Measurements from ENCODE around the gene XNDC1N.
"Not testable (repeated sequence)": the region's sequence is repeated elsewhere in the genome, so short reads cannot be mapped to it uniquely, and the experiment has no call there.

The XNDC1N gene

DNA sequence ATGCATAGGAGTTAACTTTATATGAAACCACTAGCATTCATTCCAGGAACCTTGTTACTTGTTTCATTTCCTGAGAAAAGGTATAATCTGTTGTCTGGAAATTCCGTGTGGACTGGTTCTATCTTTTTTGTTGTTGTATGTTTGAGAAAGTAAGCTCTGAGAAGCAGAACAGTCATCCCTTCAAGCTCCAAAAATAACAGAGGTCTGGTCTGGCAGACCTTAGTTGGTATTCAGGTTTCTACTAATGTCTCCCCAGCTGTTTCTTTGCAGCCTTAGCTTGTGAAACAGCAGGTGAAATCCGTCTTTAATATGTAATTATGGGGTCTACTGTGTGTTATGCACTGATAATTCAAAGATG, 2.8 kb upstream of the XNDC1N start:
- no peak for DNase-seq (ENCODE audit: low spot score)

DNA sequence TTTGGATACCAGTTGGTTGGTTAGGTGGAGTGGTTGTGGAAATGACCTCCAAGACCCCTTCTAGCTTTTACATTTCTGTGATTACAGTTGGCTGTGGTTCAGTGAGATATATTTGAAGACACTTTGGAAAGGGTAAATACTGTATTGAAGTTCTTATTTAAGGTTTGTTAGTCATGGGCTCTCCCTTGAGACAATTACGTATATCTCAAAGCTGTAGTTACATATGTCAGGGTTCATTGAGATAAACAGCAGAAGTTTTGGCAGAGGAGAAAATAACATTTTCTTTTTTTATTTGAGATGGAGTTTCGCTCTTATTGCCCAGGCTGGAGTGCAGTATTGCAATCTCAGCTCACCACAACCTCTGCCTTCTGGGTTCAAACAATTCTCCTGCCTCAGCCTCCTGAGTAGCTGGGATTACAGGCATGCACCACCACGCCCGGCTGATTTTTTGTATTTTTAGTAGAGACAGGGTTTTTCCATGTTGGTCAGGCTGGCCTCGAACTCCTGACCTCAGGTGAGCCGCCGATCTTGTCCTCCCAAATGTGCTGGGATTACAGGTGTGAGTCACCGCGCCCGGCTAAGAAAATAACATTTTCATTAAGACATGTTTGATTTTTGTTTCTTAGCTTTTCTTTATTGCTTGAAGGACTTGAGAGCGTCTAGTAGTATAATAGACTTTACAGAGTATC, 2.3 kb upstream of the XNDC1N start:
- no peak for DNase-seq (ENCODE audit: low spot score)

DNA sequence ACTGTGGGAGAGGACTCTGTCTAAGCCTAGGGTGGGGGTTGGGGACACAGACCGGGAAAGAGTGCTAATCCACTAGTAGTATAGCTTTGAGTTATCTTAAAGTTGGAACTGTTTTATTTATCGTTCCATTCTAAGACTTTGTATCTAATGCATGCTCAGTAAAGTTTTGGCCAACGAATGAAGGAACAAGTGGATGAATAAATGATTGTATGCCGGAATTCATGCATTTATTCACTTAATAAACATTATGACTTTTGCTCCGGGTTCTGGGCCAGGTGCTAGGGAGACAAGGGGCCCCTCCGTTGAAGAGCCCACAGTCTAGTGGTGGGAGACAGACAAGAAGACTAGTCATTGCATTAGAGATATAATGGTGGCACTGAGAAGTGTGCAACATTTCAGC, 1.1 kb upstream of the XNDC1N start:
- no peak for DNase-seq (ENCODE audit: low spot score)

DNA sequence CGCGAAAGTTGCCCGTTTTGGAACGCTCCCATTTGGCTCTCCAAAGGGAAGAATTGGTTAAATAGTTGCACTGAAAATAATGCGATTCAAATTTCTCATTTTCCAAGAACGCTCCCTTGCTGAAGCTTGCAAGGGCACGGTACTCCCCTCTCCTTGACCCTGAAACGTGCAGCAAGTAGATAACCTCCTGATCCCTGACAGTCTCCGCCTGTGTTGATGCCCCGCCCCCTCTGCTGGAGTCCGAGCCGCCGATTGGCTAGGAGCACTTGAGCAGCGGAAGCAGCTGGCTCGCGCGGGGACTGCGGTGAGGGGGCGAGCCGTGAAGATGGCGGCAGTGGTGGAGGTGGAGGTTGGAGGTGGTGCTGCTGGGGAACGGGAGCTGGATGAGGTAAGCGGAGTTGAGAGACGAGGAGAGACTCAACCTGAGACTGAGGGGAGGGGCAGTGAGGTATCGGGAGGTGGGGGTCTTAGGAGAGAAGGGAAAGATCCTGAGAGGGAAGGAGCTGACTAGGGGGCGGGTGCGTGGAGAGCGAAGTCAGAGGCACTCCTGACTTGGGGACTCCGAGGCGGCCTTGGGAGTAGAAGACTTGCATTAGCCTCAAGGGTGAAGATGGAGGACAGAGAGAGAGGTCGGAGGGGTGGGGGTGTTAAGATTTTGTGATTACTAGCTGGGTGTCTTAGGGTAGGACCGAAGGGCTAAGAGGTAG, 496 bp upstream of the XNDC1N start, which contains the start of gene RNF121:
RNF121 (plus strand) TSS at position 310 of the 707 bp plus-strand sequence; CDS start at position 326, 16 bp downstream.
- DNase-seq (ENCODE audit: low spot score), result peak; percentile 98

DNA sequence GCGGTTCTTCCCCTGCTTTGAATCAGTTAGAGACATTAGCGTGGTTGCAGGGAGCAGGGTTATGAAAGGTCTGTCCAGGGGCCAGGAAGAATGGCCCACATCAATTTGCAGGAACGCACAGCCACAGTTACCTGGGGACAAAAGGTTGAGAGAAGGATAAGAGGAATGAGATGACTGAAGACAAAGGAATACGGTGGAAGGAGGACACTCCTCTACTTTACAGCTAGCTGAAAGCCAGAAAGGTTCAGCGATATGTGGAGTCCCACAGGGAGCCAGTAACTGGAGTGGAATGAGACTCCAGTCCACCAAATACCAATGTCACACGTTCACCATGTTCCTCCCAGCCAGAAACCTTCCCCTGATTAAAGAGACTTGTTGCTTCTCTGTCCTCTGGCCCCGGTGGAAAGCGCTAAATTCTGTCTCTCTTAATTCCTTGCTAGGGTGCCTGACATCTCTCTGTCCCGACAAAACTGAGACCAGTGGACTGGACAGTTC, 10.7 kb downstream of the XNDC1N start:
- no peak for DNase-seq (ENCODE audit: low spot score)

DNA sequence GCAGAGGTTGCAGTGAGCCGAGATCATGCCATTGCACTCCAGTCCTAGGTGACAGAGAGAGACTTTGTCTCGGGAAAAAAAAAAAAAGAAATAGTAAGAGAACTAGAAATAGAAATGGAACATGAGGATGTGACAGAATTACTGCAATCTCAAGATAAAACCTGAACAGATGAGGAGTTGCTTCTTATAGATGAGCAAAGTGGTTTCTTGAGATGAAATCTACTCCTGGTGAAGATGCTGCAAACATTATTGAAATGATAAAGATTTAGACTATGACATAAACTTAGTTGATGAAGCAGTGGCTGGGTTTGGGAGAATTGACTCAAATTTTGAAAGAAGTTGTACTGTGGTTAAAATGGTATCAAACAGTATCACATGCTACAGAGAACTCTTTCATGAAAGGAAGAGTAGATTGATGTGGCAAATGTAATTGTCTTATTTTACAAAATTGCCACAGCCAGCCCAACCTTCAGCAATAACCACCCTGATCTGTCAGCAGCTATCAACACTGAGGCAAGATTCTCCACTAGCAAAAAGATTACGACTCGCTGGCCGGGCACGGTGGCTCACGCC, 13.7 kb downstream of the XNDC1N start:
- no peak for DNase-seq (ENCODE audit: low spot score)

DNA sequence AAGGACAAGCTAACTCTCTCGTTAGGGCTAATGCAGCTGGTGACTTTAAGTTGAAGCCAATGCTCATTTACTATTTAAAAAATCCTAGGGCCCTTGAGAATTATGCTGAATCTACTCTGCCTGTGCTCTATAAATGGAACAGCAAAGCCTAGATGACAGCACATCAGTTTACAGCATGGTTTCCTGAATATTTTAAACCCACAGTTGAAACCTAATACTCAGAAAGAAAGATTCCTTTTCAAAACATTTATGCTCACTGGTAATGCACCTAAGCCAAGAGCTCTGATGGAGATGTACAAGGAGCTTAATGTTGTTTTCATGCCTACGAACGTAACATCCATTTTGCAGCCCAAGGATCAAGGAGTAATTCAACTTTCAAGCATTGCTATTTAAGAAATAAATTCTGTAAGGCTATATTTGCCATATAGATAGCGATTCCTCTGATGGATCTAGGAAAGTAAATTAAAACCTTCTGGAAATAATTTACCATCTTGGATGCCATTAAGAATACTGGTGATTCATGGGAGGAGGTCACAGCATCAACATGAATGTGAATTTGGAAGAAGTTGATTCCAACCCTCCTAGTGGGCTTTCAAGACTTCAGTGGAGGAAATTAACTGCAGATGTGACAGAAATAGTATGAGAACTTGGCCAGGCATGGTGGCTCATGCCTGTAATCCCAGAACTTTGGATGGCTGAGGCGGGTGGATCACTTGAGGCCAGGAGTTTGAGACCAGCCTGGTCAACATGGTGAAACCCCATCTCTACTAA, 14.5 kb downstream of the XNDC1N start:
- no peak for DNase-seq (ENCODE audit: low spot score)

DNA sequence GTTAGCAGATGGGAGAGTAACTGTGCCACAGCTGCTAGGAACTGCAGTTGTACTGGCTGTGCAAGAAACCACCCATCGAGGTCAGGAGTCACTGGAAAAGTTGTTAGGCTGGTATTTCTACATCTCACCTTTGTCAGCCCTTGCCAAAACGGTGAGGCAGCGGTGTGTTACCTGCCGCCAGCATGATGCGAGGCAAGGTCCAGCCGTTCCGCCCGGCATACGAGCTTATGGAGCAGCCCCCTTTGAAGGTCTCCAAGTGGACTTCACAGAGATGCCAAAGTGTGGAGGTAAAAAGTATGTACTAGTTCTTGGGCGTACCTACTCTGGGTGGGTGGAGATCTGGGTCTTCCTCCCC, 16.4 kb downstream of the XNDC1N start:
- not testable (repeated sequence) for DNase-seq (ENCODE audit: low spot score)

DNA sequence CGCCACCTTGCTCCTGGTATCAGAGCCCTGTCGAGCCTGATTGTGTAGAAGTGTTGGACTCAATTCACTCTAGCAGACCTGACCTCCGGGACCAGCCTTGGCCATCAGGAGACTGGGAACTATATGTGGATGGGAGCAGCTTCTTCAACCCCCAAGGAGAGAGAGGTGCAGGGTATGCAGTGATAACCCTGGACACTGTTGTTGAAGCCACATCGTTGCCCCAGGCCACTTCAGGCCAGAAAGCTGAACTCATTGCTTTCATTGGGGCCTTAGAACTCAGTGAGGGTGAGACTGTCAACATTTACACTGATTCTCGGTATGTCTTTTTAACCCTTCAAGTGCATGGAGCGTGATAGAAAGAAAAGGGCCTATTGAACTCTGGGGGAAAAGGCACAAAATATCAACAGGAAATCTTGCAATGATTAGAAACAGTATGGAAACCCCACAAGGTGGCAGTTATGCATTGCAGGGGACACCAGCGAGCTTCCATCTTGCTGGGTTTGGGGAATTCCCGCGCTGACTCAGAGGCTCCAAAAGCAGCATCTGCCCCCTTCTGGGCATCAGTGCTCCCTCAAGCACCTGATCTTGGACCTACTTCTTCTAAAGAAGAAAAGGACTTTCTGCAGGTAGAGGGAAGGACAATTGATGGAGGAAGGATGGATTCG, 16.9 kb downstream of the XNDC1N start:
- not testable (repeated sequence) for DNase-seq (ENCODE audit: low spot score)

DNA sequence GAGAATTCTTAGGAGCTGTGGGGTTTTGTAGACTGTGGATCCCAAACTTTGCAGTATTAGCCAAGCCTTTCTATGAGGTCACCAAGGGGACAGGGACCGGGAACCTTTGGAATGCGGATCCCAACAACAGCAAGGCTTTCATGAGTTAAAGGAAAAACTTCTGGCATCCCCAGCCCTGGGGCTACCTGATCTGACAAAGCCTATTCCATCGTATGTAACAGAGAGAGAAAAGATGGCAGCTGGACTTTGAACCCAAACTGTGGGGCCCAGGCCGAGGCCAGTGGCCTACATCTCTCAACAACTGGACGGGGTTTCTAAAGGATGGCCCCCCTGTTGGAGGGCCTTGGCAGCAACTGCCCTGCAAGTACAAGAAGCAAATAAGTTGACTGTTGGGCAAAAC, 17.6 kb downstream of the XNDC1N start:
- not testable (repeated sequence) for DNase-seq (ENCODE audit: low spot score)

DNA sequence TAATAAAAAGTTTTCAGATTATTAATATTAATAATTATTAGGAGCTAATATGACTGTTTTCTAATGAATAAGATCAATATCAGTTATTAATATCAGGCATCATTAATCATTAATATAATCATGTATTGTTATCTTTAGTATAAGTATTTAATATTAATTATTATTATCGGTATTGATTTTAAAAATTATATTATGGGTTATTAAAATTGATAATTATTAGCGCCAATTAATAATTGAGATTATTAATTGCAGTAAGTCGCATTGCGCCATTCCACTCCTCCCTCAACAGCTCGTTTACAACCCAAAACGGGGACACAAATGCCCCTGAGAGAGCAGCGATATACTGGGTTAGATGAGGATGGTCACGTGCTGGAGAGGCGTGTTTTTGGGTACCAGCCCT, 20.2 kb downstream of the XNDC1N start:
- no peak for DNase-seq (ENCODE audit: low spot score)

DNA sequence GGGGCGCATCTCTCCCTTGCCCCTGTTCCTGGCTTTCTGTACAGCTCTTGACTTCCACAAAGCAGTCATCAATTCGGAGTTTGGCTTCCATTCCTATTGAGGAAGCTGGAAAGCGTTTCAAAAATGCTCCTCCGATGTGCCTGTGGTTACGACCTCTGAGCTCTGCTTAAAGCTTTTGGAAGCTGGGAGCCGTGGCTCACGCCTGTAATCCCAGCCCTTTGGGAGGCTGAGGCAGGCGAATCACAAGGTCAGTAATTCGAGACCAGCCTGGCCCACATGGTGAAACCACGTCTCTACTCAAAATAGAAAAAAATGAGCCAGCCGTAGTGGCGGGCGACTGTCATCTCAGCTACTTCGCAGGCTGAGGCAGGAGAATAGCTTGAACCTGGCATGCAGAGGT, 27.3 kb downstream of the XNDC1N start:
- DNase-seq (ENCODE audit: low spot score), result not testable (repeated sequence)

DNA sequence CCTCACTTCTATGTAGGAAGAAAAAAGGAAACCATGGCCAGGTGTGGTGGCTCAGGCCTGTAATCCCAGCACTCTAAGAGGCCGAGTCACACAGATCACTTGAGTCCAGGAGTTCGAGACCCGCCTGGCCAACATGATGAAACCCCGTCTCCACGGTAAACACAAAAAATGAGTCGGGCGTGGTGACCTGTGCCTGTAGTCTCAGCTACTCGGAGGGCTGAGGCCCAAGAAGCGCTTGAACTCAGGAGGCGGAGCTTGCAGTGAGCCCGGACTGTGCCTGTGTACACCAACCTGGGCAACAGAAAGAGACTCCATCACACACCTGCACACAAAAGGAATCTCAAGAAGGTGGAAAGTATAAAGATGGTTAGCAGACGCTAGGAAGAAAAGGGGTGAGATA, 32.4 kb downstream of the XNDC1N start:
- no peak for DNase-seq (ENCODE audit: low spot score)

DNA sequence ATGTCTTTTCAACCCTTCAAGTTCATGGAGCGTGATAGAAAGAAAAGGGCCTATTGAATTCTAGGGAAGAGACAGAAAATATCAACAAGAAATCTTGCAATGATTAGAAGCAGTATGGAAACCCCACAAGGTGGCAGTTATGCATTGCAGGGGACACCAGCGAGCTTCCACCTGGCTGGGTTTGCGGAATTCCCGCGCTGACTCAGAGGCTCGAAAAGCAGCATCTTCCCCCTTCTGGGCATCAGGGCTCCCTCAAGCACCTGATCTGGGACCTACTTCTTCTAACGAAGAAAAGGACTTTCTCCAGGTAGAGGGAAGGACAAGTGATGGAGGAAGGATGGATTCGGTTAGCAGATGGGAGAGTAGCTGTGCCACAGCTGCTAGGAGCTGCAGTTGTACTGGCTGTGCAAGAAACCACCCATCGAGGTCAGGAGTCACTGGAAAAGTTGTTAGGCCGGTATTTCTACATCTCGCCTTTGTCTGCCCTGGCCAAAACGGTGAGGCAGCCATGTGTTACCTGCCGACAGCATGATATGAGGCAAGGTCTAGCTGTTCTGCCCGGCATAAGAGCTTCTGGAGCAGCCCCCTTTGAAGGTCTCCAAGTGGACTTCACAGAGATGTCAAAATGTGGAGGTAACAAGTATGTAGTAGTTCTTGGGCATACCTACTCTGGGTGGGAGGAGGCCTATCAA, 39.1 kb downstream of the XNDC1N start:
- not testable (repeated sequence) for DNase-seq (ENCODE audit: low spot score)

DNA sequence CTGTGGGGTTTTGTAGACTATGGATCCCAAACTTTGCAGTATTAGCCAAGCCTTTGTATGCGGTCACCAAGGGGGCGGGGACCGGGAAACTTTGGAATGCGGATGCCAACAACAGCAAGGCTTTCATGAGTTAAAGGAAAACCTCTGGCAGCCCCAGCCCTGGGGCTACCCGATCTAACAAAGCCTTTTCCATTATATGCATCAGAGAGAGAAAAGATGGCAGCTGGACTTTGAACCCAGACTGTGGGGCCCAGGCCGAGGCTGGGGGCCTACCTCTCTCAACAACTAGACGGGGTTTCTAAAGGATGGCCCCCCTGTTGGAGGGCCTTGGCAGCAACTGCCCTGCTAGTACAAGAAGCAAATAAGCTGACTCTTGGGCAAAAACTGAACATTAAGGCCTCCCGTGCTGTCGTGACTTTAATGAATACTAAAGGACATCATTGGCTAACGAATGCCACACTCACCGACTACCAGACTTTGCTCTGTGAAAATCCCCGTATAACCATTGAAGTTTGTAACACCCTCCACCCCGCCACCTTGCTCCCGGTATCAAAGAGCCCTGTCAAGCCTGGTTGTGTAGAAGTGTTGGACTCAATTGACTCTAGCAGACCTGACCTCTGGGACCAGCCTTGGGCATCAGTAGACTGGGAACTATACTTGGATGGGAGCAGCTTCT, 39.9 kb downstream of the XNDC1N start:
- peak; percentile 21 for DNase-seq (ENCODE audit: low spot score)

DNA sequence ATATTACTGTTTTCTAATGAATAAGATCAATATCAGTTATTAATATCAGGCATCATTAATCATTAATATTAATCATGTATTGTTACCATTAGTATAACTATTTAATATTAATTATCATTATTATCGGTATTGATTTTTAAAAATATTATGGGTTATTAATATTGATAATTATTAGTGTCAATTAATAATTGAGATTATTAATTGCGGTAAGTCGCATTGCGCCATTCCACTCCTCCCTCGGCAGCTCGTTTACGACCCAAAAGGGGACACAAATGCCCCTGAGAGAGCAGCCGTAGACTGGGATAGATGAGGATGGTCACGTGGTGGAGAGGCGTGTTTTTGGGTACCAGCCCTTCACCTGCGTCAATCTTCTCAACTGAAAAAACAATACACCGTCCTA, 42.6 kb downstream of the XNDC1N start:
- DNase-seq (ENCODE audit: low spot score), result not testable (repeated sequence)
